GM12878 (cell line): ENCODE measurements around the gene PDE9A. TPM values are rescaled to one million over a fixed set of nuclear protein-coding genes. Genes with fewer than 3 reads are reported as not detected.

Experiments used
- ATAC-seq: fragments of 200-7000 bp; cut with Tn5 transposase; 3 replicates; pipeline ENCODE4 v1.9.1; 2020; ENCODE audit warnings: mild to moderate bottlenecking, moderate library complexity
- BruUV-seq: library from RNA; stranded (reverse); fragments of 400-500 nt; replicated peaks from 2 replicates; lab custom pipeline; 2021; lab: Mats Ljungman, UMichigan
- CTCF ChIA-PET: fragments of 300-600 bp; sonication (Branson Sonifier 250); formaldehyde crosslinking; extraction: SDS; loops from one replicate; lab custom pipeline; 2021; ENCODE audit warnings: inconsistent platforms; lab: Yijun Ruan, JAX
- POLR2A ChIA-PET: fragments of 350-600 bp; formaldehyde crosslinking; extraction: SDS; loops from one replicate; lab custom pipeline; 2021; ENCODE audit warnings: inconsistent platforms; lab: Charles Lee
- RAD21 ChIA-PET: fragments of 300-600 bp; sonication (Branson Sonifier 250); formaldehyde crosslinking; loops from one replicate; lab custom pipeline; 2023; ENCODE audit warnings: antibody characterized with exemption; ENCODE audit not compliant: unreplicated experiment; lab: Charles Lee
- SMC1A ChIA-PET: fragments of 300-600 bp; sonication (Branson Sonifier 250); formaldehyde crosslinking; loops from one replicate; lab custom pipeline; 2023; ENCODE audit not compliant: unreplicated experiment, uncharacterized antibody; lab: Charles Lee
- DNase-seq: peaks from one replicate; pipeline ENCODE4 v3.0.0-alpha.2; 2011; ENCODE audit warnings: low read depth, low spot score
- FAIRE-seq: peaks from 3 replicates; lab custom pipeline; 2011; peaks lifted over from hg19 to GRCh38; lab: Jason Lieb, UNC
- H2AFZ ChIP-seq: 2 replicates; pipeline ENCODE4 v1.6.0; 2011; ENCODE audit warnings: low read depth, low read length, control low read depth; ENCODE audit not compliant: control insufficient read depth
- H3K27ac ChIP-seq: 2 replicates; pipeline ENCODE4 v1.5.1; 2011; ENCODE audit warnings: control low read depth; ENCODE audit not compliant: control insufficient read depth, insufficient read depth
- H3K27me3 ChIP-seq, 2 experiments: replicated peaks in 1 of 2; 2 replicates each; pipeline versions ENCODE4 v1.6.0 to v1.6.1; 2011; ENCODE audit warnings: low read length in 1 of 2; ENCODE audit not compliant: control insufficient read depth in 2 of 2, insufficient read depth in 2 of 2
- H3K36me3 ChIP-seq, 2 experiments: 2 replicates each; pipeline ENCODE4 v1.5.1; 2011; ENCODE audit warnings: low read length in 1 of 2; ENCODE audit not compliant: control insufficient read depth in 2 of 2, insufficient read depth in 2 of 2
- H3K4me1 ChIP-seq: 2 replicates; pipeline ENCODE4 v1.6.1; 2011; ENCODE audit warnings: mild to moderate bottlenecking, low read length, moderate library complexity, mixed read lengths; ENCODE audit not compliant: control insufficient read depth, insufficient read depth
- H3K4me2 ChIP-seq: 2 replicates; pipeline ENCODE4 v1.6.0; 2011; ENCODE audit warnings: control low read depth; ENCODE audit not compliant: control insufficient read depth, insufficient read depth
- H3K4me3 ChIP-seq: fragments of 200-600 bp; sonication (generic); 2 replicates; pipeline ENCODE4 v1.5.1; 2016
- H3K79me2 ChIP-seq: 2 replicates; pipeline ENCODE4 v1.6.0; 2011; ENCODE audit warnings: low read length; ENCODE audit not compliant: control insufficient read depth, insufficient read depth
- H3K9ac ChIP-seq: 2 replicates; pipeline ENCODE4 v1.8.0; 2011; ENCODE audit warnings: low read length, control low read depth, mixed read lengths; ENCODE audit not compliant: control insufficient read depth, insufficient read depth
- H3K9me3 ChIP-seq: replicated peaks from 3 replicates; pipeline ENCODE4 v1.5.1; 2011; ENCODE audit warnings: mild to moderate bottlenecking, low read length; ENCODE audit not compliant: control insufficient read depth, insufficient read depth
- H4K20me1 ChIP-seq: 2 replicates; pipeline ENCODE4 v1.6.0; 2011; ENCODE audit not compliant: control insufficient read depth, insufficient read depth
- ATF3 ChIP-seq: IDR thresholded peaks from 2 replicates; pipeline ENCODE4 v1.6.1; 2011; ENCODE audit warnings: low read depth, mild to moderate bottlenecking, low read length, moderate library complexity, borderline replicate concordance; ENCODE audit errors: extremely low read depth
- CBX5 ChIP-seq: sonication (generic); IDR thresholded peaks from 2 replicates; pipeline ENCODE4 v1.6.1; 2016; ENCODE audit warnings: low read depth, moderate library complexity, mild to moderate bottlenecking, inconsistent platforms
- CUX1 ChIP-seq: IDR thresholded peaks from 2 replicates; pipeline ENCODE4 v1.6.1; 2012; ENCODE audit warnings: improper control_type of control experiment, low read depth, low read length; ENCODE audit not compliant: insufficient replicate concordance
- FOS ChIP-seq: IDR thresholded peaks from 3 replicates; pipeline ENCODE4 v1.6.1; 2011; ENCODE audit warnings: borderline replicate concordance; ENCODE audit not compliant: insufficient read length; ENCODE audit errors: extremely low read depth
- FOXK2 ChIP-seq: fragments of 450-650 bp; IDR thresholded peaks from 2 replicates; pipeline ENCODE4 v1.6.1; 2017; ENCODE audit warnings: mild to moderate bottlenecking, moderate library complexity
- FOXM1 ChIP-seq: IDR thresholded peaks from 2 replicates; pipeline ENCODE4 v1.6.1; 2012; ENCODE audit warnings: low read depth, mild to moderate bottlenecking, inconsistent platforms, low read length, moderate library complexity
- JUND ChIP-seq: IDR thresholded peaks from 2 replicates; pipeline ENCODE4 v1.6.1; 2012; ENCODE audit warnings: low read depth, mild to moderate bottlenecking, low read length, improper control_type of control experiment, moderate library complexity
- NBN ChIP-seq: fragments of 450-650 bp; IDR thresholded peaks from 2 replicates; pipeline ENCODE4 v1.6.1; 2016
- SMC3 ChIP-seq: IDR thresholded peaks from 2 replicates; pipeline ENCODE4 v1.6.1; 2011; ENCODE audit warnings: low read length, improper control_type of control experiment, borderline replicate concordance
- WGBS: methylation state at CpG from one replicate; pipeline ENCODE4 v1.1.6; 2016; ENCODE audit warnings: low lambda C conversion rate; ENCODE audit not compliant: insufficient replicate concordance, insufficient coverage; ENCODE audit errors: missing lambda C conversion rate; 5-methylcytosine and 5-hydroxymethylcytosine counted together
- in situ Hi-C: fragments of 300-500 bp; cut with MboI; formaldehyde crosslinking; loops from 9 replicates; pipeline ENCODE4 v1.14.3; 2018; ENCODE audit warnings: mixed read lengths
- intact Hi-C: fragments of 100-400 bp; cut with micrococcal nuclease; formaldehyde crosslinking; loops from one replicate; pipeline ENCODE4 v1.14.2; 2022; ENCODE audit not compliant: unreplicated experiment
- polyA plus RNA-seq, 11 experiments: library from polyadenylated mRNA; depleted of rRNA in 4 of 11; unstranded in 6 of 11; stranded (reverse) in 5 of 11; fragments of >200 nt; fragmentation: Nextera tagmentation in 4 of 11; fragmentation: Illumina TruSeq in 1 of 11; extraction: Ambion mirVana in 4 of 11; extraction: Trizol in 1 of 11; gene quantifications; 1 replicate in 1 of 11; 2 replicates in 10 of 11; pipeline versions ENCODE4 v1.2.1 to v1.2.3, GENCODE V29; 2011 to 2016; ENCODE audit warnings: inconsistent platforms in 2 of 11, missing spikeins in 2 of 11, low read depth in 1 of 11
- total RNA-seq, 4 experiments: library from RNA; depleted of rRNA in 3 of 4; stranded (reverse); fragments of >200 nt in 3 of 4; fragmentation: Illumina TruSeq in 1 of 4; extraction: Trizol in 1 of 4; gene quantifications; 2 replicates each; pipeline versions ENCODE4 v1.2.1 to v1.2.3, GENCODE V29; 2013 to 2021

Gene PDE9A
- total and polyA plus RNA-seq, 10 of the 15 experiments (the other 5 are each of a cell fraction or from before 2014, with no cell fraction given): 0.08 to 0.45 (median 0.20) TPM; not detected in 1

- FAIRE-seq: no peak
- Histone ChIP-seq H3K9me3 (no peaks in the 10 kb centered on the region), H3K36me3 (no peaks in the 10 kb centered on the region), H3K27me3 (peaks cover 0 to 3% of the 10 kb centered on the region in 2 experiments; a peak in 2 of 4 replicates), H3K4me3 (no peak overlapping the region), H3K4me1 (no peaks in the 10 kb centered on the region), H2AFZ (no peak overlapping the region)
- ATAC-seq: no peak
- SMC1A ChIA-PET: no interaction called here
- CTCF ChIA-PET: interaction anchor here (1.1 kb wide), 1 partner anchor 15 kb away, joined by 3 read pairs; no protein-coding TSS in a partner anchor
- no TSS peak for BruUV-seq
- POLR2A ChIA-PET: no interaction called here
- RAD21 ChIA-PET: no interaction called here
- TF ChIP-seq FOXM1: no peak
- no peak for TF ChIP-seq ATF3
- TF ChIP-seq JUND: no peak
- TF ChIP-seq FOXK2: no peak
- no peak for TF ChIP-seq CBX5
- no peak for TF ChIP-seq SMC3
- TF ChIP-seq CUX1: no peak
- no peak for TF ChIP-seq NBN
- no peak for TF ChIP-seq FOS
- TF ChIP-seq, all 136 proteins: peak for 0
- in situ Hi-C loops: no loop called here
- intact Hi-C loops: no loop called here
- WGBS: under 1% methylated on average over 8 of the region's 8 CpGs
- H3K79me2 ChIP-seq: no peaks in the 10 kb centered on the region
- H3K4me2 ChIP-seq: no peak overlapping the region
- H3K9ac ChIP-seq: no peak overlapping the region
- H3K27ac ChIP-seq: no peak overlapping the region
- no peak for DNase-seq
- no peaks in the 10 kb centered on the region for H4K20me1 ChIP-seq
These were observed 13.7 kb upstream of the PDE9A start for GRCh38 chr21:42639646-42640152.
